Muscle of leg (tissue), 11 donors: ENCODE measurements around the gene TBX1. TPM values are rescaled to one million over a fixed set of nuclear protein-coding genes. Genes with fewer than 3 reads are reported as not detected.

Experiments
- DNase-seq: peaks from one replicate; pipeline ENCODE4 v3.0.0; 2013
- H3K27ac ChIP-seq: one replicate; pipeline ENCODE4 v1.5.1; 2013; ENCODE audit warnings: mild to moderate bottlenecking, low read length, control low read depth
- H3K27me3 ChIP-seq: one replicate; pipeline ENCODE4 v1.6.1; 2013; ENCODE audit warnings: low read length; ENCODE audit not compliant: control insufficient read depth, insufficient read depth
- H3K36me3 ChIP-seq: one replicate; pipeline ENCODE4 v1.6.1; 2013; ENCODE audit warnings: low read length; ENCODE audit not compliant: control insufficient read depth, insufficient read depth
- H3K4me1 ChIP-seq: one replicate; pipeline ENCODE4 v1.6.1; 2013; ENCODE audit warnings: low read length; ENCODE audit not compliant: control insufficient read depth, insufficient read depth
- H3K4me3 ChIP-seq: one replicate; pipeline ENCODE4 v1.5.1; 2013; ENCODE audit warnings: low read length, control low read depth
- H3K9me3 ChIP-seq: replicated peaks from 2 replicates; pipeline ENCODE4 v1.6.1; 2013; ENCODE audit warnings: low read depth, low read length; ENCODE audit not compliant: control insufficient read depth
- WGBS: methylation state at CpG from one replicate; pipeline ENCODE4 v1.1.5; 2013; ENCODE audit warnings: missing lambda C conversion rate; ENCODE audit not compliant: insufficient coverage; 5-methylcytosine and 5-hydroxymethylcytosine counted together
- polyA plus RNA-seq, 8 donors: library from polyadenylated mRNA; unstranded; fragments of 120-200 nt; gene quantifications; one replicate each; pipeline versions ENCODE4 v1.2.1 to v1.2.3, GENCODE V29; 2013; ENCODE audit warnings: inconsistent platforms in 1 of 8, low replicate concordance in 1 of 8; ENCODE audit not compliant: insufficient read length in 8 of 8, insufficient read depth in 1 of 8
- total RNA-seq: library from RNA; stranded (reverse); fragments of 120-200 nt; gene quantifications from one replicate; pipeline ENCODE4 v1.2.4, GENCODE V29; 2013

Gene TBX1
- total and polyA plus RNA-seq, 9 donors, result 7.2 to 50.3 (median 11.9) TPM

- H3K27me3 ChIP-seq, result peaks cover 3% of the 10 kb centered on the region
- H3K27ac ChIP-seq, result no peak overlapping the region
- no peaks in the 10 kb centered on the region for H3K9me3 ChIP-seq
- H3K4me1 ChIP-seq, result peaks cover 54% of the 10 kb centered on the region
- 56% methylated on average over 26 of the region's 31 CpGs for WGBS
- no peaks in the 10 kb centered on the region for H3K36me3 ChIP-seq
- H3K4me3 ChIP-seq, result no peak overlapping the region
- no peak for DNase-seq
Measured at GRCh38 chr22:19738664-19739447, 21.7 kb upstream of the TBX1 start.

- WGBS, result 33% methylated on average over 9 of the region's 16 CpGs
- H3K4me1 ChIP-seq, result peaks cover 60% of the 10 kb centered on the region
- H3K9me3 ChIP-seq, result no peaks in the 10 kb centered on the region
- no peaks in the 10 kb centered on the region for H3K36me3 ChIP-seq
- H3K4me3 ChIP-seq, result no peak overlapping the region
- H3K27me3 ChIP-seq, result peaks cover 3% of the 10 kb centered on the region
- DNase-seq, result no peak
- H3K27ac ChIP-seq, result no peak overlapping the region
Measured at GRCh38 chr22:19739448-19739895, 21.1 kb upstream of the TBX1 start.

- Histone ChIP-seq H3K36me3 (no peaks in the 10 kb centered on the region), H3K4me1 (peaks cover 65% of the 10 kb centered on the region), H3K27ac (no peak overlapping the region), H3K4me3 (no peak overlapping the region), H3K9me3 (no peaks in the 10 kb centered on the region), H3K27me3 (peaks cover 3% of the 10 kb centered on the region)
- 89% methylated on average over 5 of the region's 7 CpGs for WGBS
- DNase-seq, result no peak
Measured at GRCh38 chr22:19739911-19740449, 20.6 kb upstream of the TBX1 start.

GRCh38 chr22:19740586-19740985 lies 20.0 kb upstream of the TBX1 start:
- Histone ChIP-seq H3K9me3 (no peaks in the 10 kb centered on the region), H3K27ac (no peak overlapping the region), H3K4me3 (no peak overlapping the region), H3K36me3 (no peaks in the 10 kb centered on the region), H3K4me1 (peaks cover 71% of the 10 kb centered on the region), H3K27me3 (peaks cover 3% of the 10 kb centered on the region)
- WGBS, result 73% methylated on average over 5 of the region's 15 CpGs
- no peak for DNase-seq

- 86% methylated on average over 5 of the region's 7 CpGs for WGBS
- no peak overlapping the region for H3K27ac ChIP-seq
- H3K27me3 ChIP-seq, result peaks cover 3% of the 10 kb centered on the region
- no peak overlapping the region for H3K4me3 ChIP-seq
- H3K36me3 ChIP-seq, result no peaks in the 10 kb centered on the region
- H3K4me1 ChIP-seq, result peaks cover 76% of the 10 kb centered on the region
- no peak for DNase-seq
- H3K9me3 ChIP-seq, result no peaks in the 10 kb centered on the region
Measured at GRCh38 chr22:19741053-19741452, 19.5 kb upstream of the TBX1 start.

- no peak for DNase-seq
- WGBS, result 84% methylated on average over 16 of the region's 21 CpGs
- no peaks in the 10 kb centered on the region for H3K9me3 ChIP-seq
- peaks cover 89% of the 10 kb centered on the region for H3K4me1 ChIP-seq
- no peak overlapping the region for H3K4me3 ChIP-seq
- no peak overlapping the region for H3K27ac ChIP-seq
- H3K36me3 ChIP-seq, result no peaks in the 10 kb centered on the region
- no peaks in the 10 kb centered on the region for H3K27me3 ChIP-seq
Measured at GRCh38 chr22:19742160-19743066, 18.2 kb upstream of the TBX1 start.

GRCh38 chr22:19743081-19743480 lies 17.5 kb upstream of the TBX1 start:
- Histone ChIP-seq H3K4me1 (peaks cover 92% of the 10 kb centered on the region), H3K4me3 (no peak overlapping the region), H3K36me3 (no peaks in the 10 kb centered on the region), H3K9me3 (no peaks in the 10 kb centered on the region), H3K27me3 (no peaks in the 10 kb centered on the region), H3K27ac (no peak overlapping the region)
- no peak for DNase-seq
- WGBS, result 84% methylated on average over 5 of the region's 6 CpGs

- Histone ChIP-seq H3K27ac (no peak overlapping the region), H3K9me3 (no peaks in the 10 kb centered on the region), H3K27me3 (no peaks in the 10 kb centered on the region), H3K36me3 (no peaks in the 10 kb centered on the region), H3K4me3 (no peak overlapping the region), H3K4me1 (peaks cover 92% of the 10 kb centered on the region)
- 72% methylated on average over 4 of the region's 4 CpGs for WGBS
- no peak for DNase-seq
Measured at GRCh38 chr22:19743651-19744050, 16.9 kb upstream of the TBX1 start.

- peak overlapping the region; percentile 92 for H3K27ac ChIP-seq
- 78% methylated on average over 12 of the region's 13 CpGs for WGBS
Measured at GRCh38 chr22:19744350-19745006, 16.1 kb upstream of the TBX1 start.

More at GRCh38 chr22:19744350-19745006, 16.1 kb upstream of the TBX1 start:
- no peak for DNase-seq
- Histone ChIP-seq H3K4me3 (no peak overlapping the region), H3K36me3 (no peaks in the 10 kb centered on the region), H3K27me3 (no peaks in the 10 kb centered on the region), H3K9me3 (no peaks in the 10 kb centered on the region), H3K4me1 (peaks cover 92% of the 10 kb centered on the region)
